Stimulated activated CD8-positive, alpha-beta memory T cell treated with anti-CD3 and anti-CD28 coated beads, Interleukin-4, amount 100 ng/mL, for 24 hours (primary cell): Measurements from ENCODE around the gene MAP1B.

Experiments used
- DNase-seq: peaks from one replicate; pipeline ENCODE4 v3.0.0-alpha.2; 2020; ENCODE audit warnings: low read depth

Gene MAP1B

DNA sequence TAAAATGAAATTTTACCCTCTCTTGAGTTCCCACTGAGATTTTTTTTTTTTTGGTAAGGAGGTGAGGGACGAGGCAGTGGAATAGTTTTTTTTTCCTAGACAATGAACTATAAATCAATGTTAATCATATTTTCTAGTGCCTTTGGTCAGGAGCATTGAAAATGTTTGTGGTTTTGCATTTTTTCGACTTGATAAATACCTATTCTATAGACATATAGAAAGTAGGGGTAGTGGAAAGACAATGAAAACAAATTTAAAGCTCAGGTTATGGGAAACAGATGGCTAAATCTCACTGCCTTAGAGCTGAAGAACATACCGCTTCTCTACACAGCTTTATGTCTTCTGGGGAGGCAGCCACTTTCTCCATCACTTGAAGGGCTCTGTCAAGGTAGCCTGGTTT lies 118.5 kb downstream of the MAP1B start:
- no peak for DNase-seq

DNA sequence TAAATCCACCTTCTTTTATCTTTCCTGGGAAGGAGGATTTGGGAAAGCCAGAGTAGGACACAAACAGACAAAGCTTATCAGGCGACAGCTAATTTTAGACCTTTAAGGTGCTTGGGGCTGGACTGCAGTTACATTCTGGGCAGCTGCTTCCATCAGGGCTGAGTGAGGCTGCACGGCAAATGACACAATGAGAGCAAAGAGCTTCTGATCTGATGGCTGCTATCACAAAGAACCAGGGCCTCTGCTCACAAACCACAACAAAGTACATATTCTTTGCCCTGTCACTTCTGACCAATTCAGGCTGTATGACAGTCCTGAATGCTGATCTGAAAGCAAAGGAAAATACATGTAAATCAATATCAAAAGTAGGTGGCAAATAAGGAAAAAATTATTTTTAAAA lies 119.7 kb downstream of the MAP1B start:
- DNase-seq: no peak

DNA sequence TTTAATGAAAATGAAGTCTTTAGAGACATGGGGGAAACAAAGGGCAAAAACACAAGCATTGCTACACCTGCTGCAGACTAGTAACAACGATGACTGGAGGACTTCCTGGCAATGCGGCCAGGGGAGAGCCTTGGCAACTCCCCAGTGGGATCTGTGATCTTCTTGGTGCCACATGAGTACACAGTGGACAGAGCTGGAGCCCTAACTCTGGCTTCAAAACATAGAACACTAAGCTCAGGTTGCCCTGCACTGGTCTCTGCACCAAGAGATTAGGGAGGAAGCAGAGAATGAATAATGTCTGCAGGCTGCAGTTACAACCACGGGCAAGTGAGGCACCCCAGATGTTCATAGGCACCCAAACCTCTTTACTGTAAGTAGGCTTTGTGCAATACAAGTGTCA lies 121.7 kb downstream of the MAP1B start:
- DNase-seq: no peak

DNA sequence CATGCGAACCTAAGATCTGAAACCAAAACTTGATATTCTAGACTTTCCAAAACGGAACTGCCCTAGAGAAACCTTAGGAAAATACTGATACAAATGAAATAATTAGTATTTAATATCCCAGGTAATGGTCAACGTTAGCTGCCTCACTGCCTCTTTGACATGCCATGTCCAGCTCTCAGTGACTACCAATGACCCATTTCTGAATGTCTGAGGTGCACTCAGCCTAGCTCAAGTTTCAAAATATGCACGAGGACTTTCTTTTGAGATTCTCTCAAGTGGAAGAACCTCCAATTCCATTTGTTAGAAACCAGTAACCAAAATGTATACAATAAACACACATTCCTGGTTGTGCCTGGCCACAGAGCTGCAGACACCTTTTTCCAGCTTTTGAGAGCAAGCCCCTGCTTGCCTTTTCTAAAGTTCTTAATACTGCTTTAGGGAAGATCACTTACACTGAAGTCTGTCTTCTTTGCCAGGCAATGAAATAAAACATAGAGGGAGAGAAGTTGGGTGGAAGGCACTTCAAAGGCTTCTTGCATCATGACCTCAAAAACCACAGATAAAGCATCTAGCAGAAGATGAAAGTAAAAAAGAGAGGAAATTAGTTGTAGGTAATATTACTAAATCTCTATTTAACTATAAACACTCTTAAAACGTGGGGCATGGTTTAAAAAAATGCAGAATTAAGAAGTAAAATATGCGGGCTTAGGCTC lies 124.9 kb downstream of the MAP1B start:
- DNase-seq: no peak

DNA sequence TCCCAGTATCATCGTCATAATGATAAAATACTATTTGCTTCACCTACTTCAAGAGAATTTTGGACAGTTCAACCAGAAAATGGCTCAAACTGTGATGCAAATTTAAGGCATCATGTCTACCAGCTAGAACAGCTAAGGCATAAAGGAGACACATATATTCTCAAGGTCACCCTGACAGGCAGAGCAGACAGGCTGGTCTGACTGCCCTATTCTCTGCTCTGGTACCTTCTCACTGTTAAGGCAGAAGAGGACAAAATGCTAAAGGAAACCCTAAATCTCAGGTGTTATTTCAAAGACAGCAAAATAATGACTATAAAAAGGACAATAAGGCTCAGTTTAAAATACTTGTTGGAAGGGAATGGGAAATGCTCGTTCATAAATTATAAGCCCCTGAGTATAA lies 125.6 kb downstream of the MAP1B start:
- DNase-seq: no peak

DNA sequence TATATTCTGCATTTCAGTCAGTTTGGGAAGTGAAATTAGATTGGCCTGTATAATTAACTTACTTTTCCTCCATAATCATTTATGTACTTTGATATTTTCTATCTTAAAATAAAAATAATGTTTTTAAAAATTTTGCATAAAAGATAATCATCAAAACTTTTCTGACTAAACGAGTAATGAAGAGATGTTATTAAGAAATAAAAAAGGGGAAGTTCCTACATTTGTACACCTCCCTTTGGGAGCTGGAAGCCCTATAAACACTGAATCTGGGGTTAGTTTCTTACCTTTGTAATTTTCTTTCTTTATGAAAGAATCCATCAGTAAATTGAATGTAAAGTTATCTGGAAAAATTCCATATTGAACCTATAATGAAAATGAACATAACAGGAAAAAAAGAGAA lies 126.6 kb downstream of the MAP1B start:
- DNase-seq: no peak

DNA sequence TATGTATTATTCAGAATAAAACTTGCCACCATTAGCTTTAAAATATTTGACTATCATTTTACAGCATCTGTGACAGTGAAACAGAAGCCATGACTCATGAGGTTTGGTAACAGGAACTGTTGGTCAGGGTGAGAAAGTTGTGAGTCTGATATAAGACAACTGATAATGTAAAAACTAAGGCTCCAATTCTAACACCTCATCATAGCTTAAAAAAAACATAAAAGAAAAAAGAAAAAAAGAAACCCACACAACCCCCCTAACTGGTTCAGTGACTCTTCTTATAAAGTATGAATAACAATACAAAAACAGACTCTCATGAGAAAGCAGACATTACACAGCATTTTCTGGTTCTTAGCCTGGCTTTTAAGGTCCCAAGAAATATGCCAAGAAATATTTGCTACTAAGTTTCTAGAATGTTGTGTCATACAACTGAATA lies 127.0 kb downstream of the MAP1B start:
- no peak for DNase-seq

DNA sequence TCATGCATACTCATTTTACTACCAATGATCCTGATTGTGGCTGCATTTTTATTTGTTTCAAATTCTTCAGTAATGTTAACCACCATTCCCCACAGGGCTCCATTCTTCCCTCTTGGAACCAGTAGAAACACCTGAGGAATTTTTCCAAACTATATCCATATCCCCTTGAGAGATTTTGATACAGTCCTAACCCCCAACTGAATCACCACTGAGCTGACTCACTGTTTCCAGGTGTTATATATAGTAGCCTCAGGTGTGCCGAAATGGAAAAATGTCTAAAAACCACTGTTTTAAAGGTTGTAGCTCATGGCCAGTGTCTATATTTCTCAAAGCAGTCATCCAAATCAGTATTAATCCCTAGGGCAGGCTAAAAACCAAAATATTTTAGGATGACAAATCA lies 127.6 kb downstream of the MAP1B start:
- no peak for DNase-seq

DNA sequence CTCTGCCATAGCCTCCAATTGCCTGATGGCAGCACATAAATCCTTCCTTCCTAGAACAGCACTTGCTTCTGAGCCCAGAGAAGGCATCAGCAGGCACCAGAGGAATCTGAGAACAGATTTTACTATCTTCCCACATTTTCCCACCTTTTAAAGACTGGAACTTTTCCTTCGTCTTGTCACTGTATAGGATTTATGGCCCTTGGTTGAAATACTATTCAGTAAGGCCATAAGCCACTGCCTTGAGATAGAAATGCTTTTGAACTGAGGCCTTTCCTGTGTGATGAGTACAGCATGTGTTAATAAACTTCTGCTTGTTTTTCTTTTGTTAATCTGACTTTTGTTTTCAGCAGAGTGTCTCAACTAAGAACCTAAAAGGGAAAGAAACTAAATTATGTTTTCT lies 128.4 kb downstream of the MAP1B start:
- DNase-seq: no peak

DNA sequence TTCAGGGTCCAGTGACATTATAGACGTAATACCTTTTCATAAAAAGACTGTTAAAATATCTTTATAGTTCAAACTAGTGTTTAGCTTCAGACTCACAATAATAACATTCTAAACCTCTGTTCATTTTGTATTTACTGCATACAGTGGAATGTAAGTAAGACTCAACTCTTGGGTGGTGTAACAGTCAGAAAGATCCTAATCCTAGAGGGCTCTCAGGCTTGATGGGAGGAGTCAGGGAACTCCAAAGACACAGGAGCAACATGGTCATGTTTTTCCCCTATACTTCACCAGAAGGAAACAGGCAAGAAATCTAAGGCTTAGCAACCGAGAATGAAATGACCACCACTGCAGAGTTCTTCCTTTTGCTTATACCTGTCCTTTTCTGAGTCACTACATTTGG lies 130.1 kb downstream of the MAP1B start:
- DNase-seq: no peak

DNA sequence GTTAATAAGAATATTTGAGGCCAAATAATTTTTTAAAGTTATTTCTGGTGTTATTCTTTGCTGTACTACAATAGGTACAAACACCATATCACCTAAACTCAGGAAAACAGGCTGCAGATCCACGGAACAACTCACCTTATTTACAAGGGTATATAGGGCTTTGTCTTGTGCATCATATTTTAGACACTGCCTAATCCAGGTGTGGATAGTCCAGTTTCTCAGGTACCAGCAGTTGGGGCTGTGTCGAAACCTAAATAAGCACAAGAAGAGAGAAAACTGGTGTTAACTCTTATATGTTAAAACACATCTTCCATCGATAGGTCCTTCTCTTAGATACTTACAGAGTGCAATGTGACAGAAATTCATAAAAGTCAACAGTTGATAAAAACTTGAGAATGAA lies 130.6 kb downstream of the MAP1B start:
- DNase-seq: no peak

DNA sequence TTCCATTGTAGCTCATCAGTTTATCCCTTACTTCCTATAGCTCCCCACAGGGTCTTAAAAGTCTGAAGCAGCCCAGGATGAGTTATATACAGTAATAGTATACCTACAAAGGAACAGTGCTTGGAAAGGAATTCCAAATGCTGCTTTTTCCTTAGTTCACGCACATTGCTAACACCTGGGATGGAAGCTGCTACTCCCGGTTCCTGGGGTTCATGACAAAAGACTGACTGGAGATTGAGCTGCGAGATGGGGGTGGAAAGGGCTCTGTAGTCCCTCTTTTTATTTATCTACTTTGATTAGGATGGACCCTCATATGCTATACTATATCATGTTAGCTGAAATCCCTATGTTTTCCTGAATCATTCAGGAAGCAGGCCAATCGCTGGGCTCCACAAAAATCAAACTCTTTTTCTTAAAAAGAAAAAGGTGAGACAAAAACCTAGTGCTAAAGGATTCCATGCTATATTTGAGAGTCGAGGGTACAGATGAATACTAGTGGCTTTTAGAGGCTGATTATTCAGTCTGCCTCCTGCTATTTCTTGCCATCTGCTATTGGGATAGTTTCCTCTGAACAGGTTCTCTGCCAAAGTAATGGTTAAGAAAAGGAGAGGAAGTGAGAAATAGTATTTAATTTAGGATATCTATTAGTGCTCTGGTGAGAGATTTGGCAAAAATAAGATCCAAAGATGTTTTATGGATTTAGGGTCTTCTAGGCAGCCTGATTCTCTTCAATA lies 131.6 kb downstream of the MAP1B start:
- DNase-seq: no peak

DNA sequence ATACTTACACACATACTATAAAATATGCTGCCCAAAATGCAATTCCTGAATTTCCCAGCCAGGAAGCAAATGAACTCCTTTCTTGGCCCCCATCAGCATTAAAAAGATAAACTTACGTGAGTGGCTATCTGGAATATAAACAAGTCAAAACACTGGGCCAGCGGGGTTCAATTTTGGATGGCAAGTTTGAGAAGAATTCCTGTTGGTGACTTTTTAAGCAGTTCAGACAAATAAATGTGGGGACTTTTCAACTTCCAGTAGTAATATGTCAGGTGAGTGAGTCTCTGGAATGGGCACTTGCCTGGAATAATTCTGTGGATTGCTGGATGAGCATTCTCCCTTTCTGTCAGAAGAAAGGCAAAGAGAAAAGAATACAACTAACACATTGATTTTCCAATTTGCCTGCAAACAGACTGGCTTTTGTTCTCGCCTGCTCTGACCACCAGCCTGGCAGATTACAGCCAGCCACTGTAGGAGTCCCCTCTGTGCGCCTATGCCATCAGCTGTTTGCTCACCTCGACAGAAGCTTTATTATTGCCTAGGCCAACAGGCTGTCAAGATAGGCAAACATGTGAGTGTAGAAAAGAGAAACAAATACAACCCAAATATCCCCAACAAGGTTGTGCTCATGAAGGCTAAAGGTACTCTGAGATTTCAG lies 134.2 kb downstream of the MAP1B start:
- DNase-seq: no peak

DNA sequence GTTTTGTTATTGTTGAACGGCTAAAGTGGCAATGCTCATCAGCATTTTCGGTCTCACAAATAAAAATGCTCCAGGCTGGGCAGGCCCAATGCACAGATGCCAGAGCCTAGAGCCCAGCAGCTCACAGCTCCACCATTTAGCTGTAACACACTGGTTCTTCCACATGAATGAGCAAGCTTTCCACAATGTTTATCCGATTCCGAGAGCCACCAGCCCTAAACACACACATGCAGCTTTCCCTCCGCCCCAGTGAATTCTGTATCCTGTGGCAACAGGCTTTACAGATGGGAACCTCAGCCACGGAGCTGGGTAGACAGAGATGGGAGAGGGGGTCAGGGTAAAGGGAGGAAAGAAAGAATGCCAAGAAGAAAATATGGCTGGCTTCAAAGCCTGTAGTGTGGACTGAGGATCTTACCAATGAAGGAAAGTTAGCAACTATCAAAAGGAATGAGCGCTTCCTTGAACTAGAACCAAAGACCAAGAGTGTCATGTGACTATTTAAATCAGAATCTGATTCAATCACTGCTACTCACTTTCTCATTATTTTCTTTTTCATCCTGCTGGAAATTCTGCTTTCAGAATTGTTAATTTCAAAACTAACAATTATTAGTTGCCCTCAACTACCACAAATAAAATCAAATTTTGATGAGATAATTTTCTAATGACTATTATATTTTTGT lies 135.7 kb downstream of the MAP1B start:
- DNase-seq: no peak

DNA sequence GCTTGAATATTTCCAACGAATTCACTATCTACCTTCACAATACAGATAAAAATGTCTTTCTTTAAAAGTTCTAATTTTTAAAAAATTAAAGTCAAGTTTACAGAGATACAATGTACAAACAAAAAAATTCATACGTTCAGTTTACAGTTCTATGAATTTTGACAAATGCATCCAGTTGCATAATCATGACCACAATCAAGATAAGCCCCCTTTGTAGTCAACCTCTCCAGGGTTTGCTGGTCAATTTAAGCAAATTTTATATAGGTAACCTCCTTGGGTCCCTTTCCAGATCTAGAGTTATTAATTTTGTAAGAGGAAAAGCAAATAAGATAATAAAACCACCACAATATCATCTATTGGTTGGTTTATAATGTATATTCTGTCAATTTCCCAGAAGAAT lies 136.4 kb downstream of the MAP1B start:
- DNase-seq: no peak

DNA sequence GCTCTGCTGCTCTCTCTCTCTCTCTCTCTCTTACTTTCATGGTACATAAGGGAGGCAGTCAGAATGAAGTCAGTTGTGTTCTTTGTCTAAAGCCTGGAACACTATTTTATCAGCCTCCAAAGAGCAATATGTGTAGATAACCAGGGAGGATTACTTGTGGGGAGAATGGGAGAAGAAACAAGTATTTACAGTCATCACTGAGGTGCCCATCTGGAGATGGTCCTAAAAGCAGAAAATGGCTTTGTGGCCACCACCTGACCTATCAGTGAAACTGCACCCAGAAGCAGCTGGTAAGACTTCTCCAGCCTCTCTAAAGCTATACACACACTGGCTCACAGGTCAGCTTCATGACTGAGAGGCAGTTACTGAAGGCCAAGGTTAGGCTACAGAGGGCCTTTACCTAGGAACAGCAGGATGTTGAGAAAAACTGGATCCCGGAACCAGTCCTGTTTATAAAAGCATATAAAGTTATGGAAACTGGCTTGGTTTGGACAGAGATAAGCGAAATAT lies 137.6 kb downstream of the MAP1B start:
- no peak for DNase-seq

DNA sequence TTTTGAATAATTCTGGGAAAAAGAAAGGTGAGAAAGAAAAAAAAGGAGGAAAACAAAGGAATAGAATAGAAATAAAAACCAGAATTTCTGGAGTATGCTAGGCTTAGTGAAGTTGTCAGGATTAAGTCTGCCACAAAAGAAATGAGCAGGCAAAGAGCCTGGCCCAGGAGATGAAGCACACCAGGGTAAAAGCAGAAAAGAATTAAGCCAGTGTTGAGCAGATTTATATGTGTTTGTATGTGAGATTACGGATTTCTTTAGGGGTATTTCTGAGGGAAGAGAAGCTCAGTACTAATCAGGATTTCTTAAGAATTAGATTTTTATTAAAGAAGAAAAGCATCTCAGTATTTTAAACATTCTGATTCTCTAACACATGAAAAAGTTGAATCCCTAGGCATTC lies 138.3 kb downstream of the MAP1B start:
- no peak for DNase-seq

DNA sequence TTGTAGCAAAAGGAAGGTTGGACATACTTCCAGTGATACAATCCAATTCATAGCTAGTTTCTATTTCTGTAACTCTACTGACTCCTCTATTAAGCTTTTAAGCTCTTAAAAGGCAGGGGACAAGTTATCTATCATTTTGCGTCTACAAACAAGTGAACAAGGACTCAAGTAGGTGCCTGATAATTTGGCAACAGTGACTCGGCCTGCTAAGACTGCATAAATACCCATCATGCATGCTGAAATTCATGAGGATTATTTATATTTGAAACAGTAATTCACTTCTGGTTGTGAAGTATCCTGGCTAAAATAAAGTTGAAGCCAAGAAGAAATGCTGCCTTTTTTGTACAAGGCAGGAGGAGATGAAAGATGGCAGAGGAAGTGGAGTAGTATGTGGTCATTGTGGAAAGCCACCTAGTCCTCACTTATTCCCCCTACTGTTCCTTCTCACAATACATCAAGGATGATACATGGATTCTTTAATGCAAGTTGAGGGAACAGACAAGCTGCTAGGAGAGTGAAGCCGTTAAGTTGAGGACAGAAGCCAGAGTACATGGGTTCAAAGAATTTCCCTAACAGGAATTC lies 138.8 kb downstream of the MAP1B start:
- no peak for DNase-seq

DNA sequence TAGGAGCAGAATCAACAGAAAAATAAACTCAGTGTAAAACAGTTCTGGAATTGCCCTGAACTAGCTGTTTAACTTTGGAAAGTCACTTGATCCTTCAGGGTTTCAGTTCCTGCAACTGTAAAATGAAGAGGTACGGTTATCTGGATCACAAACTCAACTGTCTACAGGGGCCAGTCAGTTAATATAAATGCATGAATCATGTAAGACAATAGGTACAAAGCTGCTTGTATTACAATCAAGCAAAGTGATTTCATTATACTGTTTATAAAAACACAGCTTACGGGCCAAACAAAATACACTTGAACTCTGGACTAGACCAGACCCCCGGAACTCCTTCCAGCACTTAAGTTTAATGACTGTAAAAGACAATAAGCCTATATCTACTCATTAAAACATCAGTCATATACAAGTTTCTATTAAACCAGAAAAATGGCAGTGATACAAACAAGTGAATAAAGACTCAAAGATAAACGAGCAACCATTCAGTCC lies 139.7 kb downstream of the MAP1B start:
- no peak for DNase-seq

DNA sequence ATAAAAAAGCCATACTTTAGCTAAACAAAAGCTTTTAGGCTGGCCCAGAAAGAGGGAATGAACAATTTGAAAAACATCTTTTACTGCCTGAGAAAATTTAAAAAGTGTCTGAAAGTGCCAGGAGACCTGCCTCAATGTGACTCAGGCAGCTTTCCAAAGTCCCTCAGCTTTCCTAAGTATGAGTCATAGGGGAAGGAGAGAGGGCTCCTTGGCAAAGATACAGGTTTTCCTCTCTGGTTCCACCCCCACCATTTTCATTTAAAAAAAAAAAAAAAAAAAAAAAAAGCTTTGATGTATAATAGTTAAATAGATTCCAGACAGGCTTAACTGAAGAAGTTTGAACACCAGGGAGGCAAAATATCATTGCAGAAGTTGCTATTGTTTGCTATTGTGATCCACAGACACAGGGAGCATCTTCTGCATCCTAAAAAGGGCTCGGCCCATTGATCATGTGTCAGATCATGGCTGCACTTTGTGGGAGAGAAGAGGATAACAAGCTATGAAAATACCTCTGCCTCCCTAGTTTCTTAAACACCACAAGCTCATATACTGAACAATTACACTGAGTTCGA lies 141.2 kb downstream of the MAP1B start:
- DNase-seq: no peak

DNA sequence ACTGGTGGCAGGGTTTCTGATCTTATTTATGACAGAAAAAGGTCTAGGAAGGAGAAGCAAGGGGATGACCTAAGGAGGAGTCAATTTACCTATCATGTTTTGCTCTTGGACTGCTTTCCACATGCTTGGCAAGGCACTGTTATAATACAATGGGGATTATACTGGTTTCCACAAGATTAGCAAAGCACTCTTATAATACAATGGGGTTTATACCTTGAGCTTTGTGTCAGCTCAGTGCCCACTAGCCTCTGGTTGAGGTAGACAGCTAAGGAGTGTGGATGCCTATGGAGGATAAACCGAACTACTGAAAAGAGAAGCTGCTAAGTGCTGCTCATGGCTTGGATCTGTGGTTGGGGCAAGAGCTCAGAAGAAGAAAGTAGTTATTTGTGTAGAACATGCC lies 144.1 kb downstream of the MAP1B start:
- DNase-seq: no peak

DNA sequence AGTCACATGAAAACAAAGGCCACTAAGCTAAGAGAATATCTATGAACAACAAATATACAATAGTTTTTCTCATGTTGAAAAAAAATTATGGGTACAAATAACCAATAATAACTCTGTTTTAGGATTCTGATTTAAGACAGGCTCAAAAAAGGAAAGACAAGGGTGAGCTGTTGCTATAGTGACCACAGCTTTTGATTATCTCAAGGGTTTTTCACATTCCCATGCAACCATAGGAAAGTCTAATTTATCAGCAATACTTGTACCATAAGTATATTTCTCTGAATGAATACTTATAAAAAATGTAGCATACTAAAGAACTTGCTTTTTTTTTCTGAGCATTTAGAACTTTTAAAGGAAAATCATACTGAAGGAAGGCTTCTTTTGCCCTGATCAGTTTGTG lies 144.7 kb downstream of the MAP1B start:
- no peak for DNase-seq
